A375 (cell line): ENCODE data around the gene RING1. TPM values are rescaled to one million over a fixed set of nuclear protein-coding genes. Genes with fewer than 3 reads are reported as not detected.

Experiments used
- small RNA-seq: library from RNA; depleted of rRNA; stranded (forward); fragments of <200 nt; gene quantifications from one replicate; pipeline ENCODE3, GENCODE V24; 2014
- total RNA-seq: library from RNA; depleted of rRNA; stranded (reverse); fragments of >200 nt; shearing (Covaris generic); gene quantifications from 2 replicates; pipeline ENCODE4 v1.2.3, GENCODE V29; 2014; rRNA removed

The RING1 gene
- 33.7 and 37.4 TPM in 2 replicates for total RNA-seq

DNA sequence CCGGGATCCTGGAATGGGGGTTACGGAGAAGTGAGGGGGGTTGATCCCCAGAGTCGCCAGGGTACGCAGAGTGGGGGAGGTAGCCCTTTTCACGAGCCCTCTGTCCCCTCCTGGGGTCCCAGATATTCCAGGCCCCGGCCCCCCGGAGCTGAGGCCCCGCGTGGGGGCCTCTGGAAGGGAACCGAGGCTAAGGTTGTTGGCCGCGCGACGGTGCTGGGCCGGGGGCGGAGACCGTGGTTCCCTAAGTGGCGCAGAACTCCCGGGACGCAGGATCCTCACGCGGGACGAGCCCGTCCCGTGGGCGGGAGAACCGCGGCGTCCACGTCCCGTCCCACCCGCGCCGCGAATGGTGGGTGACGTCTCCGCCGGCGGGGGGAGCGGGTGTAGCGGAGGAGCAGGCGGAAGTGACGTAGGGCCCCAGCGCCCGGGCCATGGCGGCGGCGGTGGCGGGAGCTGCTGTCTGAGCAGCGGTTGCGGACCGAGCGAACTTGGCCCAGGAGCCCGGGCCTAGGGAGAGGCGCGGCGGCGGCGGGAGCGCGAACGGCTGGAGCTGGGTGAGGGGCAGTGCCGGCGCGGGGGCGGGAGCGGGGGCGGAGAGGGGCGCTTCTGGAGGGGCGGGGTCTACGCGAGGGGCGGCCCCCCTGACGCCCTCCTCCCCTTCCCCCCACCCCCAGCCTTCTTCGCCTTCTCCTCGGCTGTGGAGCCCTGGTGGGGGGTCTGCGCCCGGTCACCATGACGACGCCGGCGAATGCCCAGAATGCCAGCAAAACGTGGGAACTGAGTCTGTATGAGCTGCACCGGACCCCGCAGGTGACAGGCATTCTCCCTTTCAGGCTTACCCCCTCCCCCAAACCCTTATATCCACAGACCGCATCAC lies at the start of gene RING1:
RING1 (plus strand) TSS at position 410 of the 877 bp plus-strand sequence; CDS start at position 733, 323 bp downstream.

DNA sequence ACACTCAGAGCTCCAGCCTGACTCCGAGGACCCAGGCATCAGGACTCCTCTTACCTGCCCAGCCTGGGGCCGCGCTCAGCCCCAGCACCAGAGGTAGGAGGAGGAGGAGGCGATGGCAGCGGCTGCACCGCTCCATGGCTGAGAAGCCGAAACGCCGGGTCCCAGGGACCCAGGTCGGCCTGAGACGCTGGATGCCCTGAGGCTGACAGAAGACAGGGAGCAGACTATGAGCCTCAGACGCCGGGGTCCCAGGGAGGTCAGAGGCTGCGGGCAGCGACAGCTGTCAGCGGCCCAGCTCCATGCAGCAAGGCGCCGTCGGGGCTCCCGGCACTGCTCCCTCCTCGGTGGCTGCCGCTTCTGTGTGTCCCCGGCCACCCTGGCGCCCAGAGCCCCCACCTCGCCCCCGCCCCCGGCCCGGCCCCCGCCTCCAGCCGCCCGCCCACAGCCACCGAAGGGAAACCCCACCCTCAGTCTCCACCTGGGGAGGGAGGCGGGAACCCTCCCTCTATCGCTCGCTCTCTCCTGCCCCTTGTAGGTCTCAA lies 16.1 kb upstream of the RING1 start, which contains the start of gene COL11A2:
COL11A2 (minus strand) TSS at position 363 of the 542 bp plus-strand sequence; CDS start at position 136, 227 bp downstream.

DNA sequence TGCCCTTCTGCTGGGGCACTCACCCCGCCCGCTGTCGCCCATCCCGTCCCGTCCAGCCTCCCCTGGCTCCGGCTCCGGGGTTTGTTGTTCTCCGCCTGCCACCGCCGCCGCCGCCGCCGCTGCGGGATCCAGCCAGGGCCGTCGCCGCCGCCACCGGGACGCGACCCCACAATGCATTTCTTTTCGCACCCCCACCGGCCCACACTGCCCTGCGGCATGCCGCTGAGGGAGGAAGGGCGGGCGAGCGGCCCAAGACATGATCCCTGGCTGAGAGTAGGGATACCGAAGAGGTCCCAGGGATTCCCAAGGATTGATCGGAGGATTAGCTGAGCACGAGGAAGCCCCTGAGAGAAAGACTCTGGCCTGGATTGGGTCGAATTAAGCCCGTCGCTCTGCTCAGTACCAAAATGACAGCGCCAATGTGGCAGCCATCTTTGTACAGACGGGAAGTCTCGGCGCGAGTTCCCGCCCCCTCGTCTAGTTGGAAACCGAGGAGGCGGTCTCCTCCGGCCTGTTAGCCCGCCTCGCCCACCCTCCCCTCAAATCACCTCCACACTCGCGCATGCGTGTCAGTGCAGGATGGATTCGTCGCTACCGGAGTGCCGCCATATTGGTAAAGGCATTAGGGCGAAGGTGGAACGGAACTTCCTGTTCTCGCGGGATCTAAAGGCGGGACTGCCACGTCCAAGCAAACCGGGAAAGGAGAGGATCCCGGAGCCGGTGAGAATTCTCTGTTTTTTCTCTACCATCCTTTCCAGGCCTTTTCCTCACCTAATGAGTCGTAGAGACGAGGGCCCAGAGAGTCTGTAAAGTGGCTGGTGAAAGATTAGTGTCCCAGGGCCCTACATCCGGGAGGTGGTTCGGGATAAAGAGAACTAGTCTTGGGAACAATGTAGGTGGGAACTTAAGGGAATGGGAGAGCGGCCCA lies 7.8 kb upstream of the RING1 start, which contains the start of the genes RXRB and SLC39A7:
RXRB (minus strand) TSS at position 447 of the 928 bp plus-strand sequence; CDS start at position 258, 189 bp downstream.
SLC39A7 (plus strand) TSS at position 649 of the 928 bp plus-strand sequence. CDS start 379 bp downstream, outside the sequence.

DNA sequence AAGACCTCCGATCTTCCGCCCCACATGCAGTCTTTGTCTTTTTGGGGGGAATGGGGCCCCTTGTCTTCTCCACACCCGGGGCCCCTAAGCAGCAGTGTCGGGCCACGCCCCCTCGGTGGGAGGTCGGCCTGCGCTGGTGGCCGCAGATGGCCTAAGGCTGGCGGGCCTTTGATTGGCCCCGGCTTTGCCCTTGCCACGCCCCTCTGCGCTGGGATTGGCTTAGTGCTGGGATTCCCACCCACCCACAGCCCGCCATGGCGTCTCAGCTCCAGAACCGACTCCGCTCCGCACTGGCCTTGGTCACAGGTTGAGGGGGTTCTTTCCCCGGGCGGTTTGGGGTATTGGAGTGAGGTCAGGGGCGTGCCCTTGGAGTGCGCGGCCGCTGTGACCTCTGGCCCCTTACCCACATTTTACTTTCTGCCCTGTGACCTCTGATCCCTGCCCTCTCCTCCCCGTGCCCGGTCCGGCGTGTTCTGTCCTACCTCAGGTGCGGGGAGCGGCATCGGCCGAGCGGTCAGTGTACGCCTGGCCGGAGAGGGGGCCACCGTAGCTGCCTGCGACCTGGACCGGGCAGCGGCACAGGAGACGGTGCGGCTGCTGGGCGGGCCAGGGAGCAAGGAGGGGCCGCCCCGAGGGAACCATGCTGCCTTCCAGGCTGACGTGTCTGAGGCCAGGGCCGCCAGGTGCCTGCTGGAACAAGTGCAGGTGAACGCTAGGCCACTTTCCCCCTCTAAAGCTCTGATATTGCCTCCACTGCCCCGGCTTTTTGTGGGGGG lies 3.7 kb upstream of the RING1 start, which contains the start of gene HSD17B8:
HSD17B8 (plus strand) TSS at position 241 of the 776 bp plus-strand sequence; CDS start at position 255, 14 bp downstream.

Small RNAs within 50 kb of the gene (small RNA-seq; reads per million reads assigned to genes)
- 0.17 reads per million for gene MIR219A1
- gene RNY4P10: not detected

Other genes with a start within 250 kb of the RING1 start
- 171 and 216 TPM in 2 replicates for gene BRD2, start 239.9 kb upstream of the RING1 start, total RNA-seq
- gene HLA-DOA, start 198.9 kb upstream of the RING1 start, total RNA-seq: 4.1 and 4.3 TPM in 2 replicates
- 147 and 155 TPM in 2 replicates for gene HLA-DPA1, start 134.9 kb upstream of the RING1 start, total RNA-seq
- 96.3 and 110 TPM in 2 replicates for gene HLA-DPB1, start 132.5 kb upstream of the RING1 start, total RNA-seq
- 4.9 and 7.6 TPM in 2 replicates for gene COL11A2, start 16.0 kb upstream of the RING1 start, total RNA-seq
- gene RXRB, start 7.8 kb upstream of the RING1 start, total RNA-seq: 23.0 and 23.8 TPM in 2 replicates
- 72.3 and 75.1 TPM in 2 replicates for gene SLC39A7, start 7.6 kb upstream of the RING1 start, total RNA-seq
- gene HSD17B8, start 3.8 kb upstream of the RING1 start, total RNA-seq: 19.9 and 28.1 TPM in 2 replicates
- gene VPS52, start 63.4 kb downstream of the RING1 start, total RNA-seq: 24.0 and 24.9 TPM in 2 replicates
- gene RPS18, start 63.6 kb downstream of the RING1 start, total RNA-seq: 5,548 and 5,916 TPM in 2 replicates
- gene B3GALT4, start 68.6 kb downstream of the RING1 start, total RNA-seq: 1.1 and 2.6 TPM in 2 replicates
- gene WDR46, start 80.7 kb downstream of the RING1 start, total RNA-seq: 127 and 134 TPM in 2 replicates
- gene PFDN6, start 81.1 kb downstream of the RING1 start, total RNA-seq: 224 and 227 TPM in 2 replicates
- 24.5 and 26.1 TPM in 2 replicates for gene RGL2, start 90.4 kb downstream of the RING1 start, total RNA-seq
- gene TAPBP, start 105.6 kb downstream of the RING1 start, total RNA-seq: 29.4 and 33.8 TPM in 2 replicates
- gene ZBTB22, start 109.2 kb downstream of the RING1 start, total RNA-seq: 12.6 and 14.3 TPM in 2 replicates
- 47.5 and 49.4 TPM in 2 replicates for gene DAXX, start 114.5 kb downstream of the RING1 start, total RNA-seq
- gene KIFC1, start 183.3 kb downstream of the RING1 start, total RNA-seq: 34.4 and 37.4 TPM in 2 replicates
- gene PHF1, start 202.5 kb downstream of the RING1 start, total RNA-seq: 19.8 and 23.8 TPM in 2 replicates
- gene CUTA, start 209.6 kb downstream of the RING1 start, total RNA-seq: 124 and 136 TPM in 2 replicates
- gene SYNGAP1, start 211.6 kb downstream of the RING1 start, total RNA-seq: 3.6 and 4.1 TPM in 2 replicates
- 3.9 and 7.3 TPM in 2 replicates for gene ZBTB9, start 246.1 kb downstream of the RING1 start, total RNA-seq